HUES64 (cell line): Measurements from ENCODE around the gene ATP9B.

Experiments used
- H3K27ac ChIP-seq: 2 replicates; pipeline ENCODE4 v1.7.0; 2013; ENCODE audit warnings: low read depth, low read length, inconsistent platforms
- H3K27me3 ChIP-seq: 2 replicates; pipeline ENCODE4 v1.6.1; 2013; ENCODE audit warnings: mild to moderate bottlenecking, low read length; ENCODE audit not compliant: insufficient read depth
- H3K36me3 ChIP-seq: 2 replicates; pipeline ENCODE4 v1.6.1; 2013; ENCODE audit warnings: mild to moderate bottlenecking, low read length; ENCODE audit not compliant: insufficient read depth
- H3K4me1 ChIP-seq: 2 replicates; pipeline ENCODE4 v1.6.1; 2013; ENCODE audit warnings: mild to moderate bottlenecking, low read length, moderate library complexity; ENCODE audit not compliant: insufficient read depth
- H3K4me3 ChIP-seq: 2 replicates; pipeline ENCODE4 v1.5.1; 2013; ENCODE audit warnings: mild to moderate bottlenecking, low read length, moderate library complexity
- H3K9ac ChIP-seq: 2 replicates; pipeline ENCODE4 v1.6.1; 2013; ENCODE audit warnings: mild to moderate bottlenecking, low read depth, low read length
- H3K9me3 ChIP-seq: 2 replicates; pipeline ENCODE4 v1.6.1; 2013; ENCODE audit warnings: low read depth, low read length; ENCODE audit not compliant: insufficient read depth
- WGBS: fragments of 150-250, 120-280 bp; methylation state at CpG from one replicate; pipeline ENCODE4 v1.1.7; 2013; ENCODE audit warnings: missing lambda C conversion rate; 5-methylcytosine and 5-hydroxymethylcytosine counted together

Gene ATP9B

DNA sequence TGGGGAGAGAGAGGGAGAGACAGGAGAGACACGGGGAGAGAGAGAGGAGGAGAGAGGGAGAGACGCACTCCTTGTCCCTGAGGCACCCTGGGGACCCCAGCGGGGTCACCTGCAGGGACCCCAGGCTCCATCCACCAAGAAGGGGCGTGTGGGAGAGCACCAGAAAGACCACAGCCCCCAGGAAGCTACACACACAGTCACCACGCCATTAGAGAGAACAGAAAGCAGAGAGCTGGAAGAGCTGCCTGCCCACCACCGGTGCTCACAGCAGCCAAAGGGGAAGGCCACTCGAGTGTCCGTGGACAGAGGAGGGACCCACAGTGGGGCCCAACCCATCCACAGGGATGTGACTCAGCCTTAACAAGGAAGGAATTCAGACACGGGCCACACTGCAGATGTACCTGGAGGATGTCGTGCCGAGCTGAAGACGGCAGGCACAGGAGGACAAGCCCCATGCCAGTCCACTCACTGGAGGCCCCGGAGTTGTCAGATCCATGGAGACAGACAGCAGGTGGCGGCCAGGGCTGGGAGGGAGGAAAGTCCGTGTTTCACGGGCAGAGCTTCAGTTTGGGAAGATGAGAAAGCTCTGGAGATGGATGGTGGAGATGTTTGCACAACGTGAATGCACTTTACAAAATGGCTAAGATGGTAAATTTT is 315.1 kb downstream of the ATP9B start:
- Histone ChIP-seq H3K27ac (no peak overlapping the region), H3K4me1 (no peaks in the 10 kb centered on the region), H3K27me3 (peaks cover 11% of the 10 kb centered on the region), H3K36me3 (no peaks in the 10 kb centered on the region), H3K9me3 (no peaks in the 10 kb centered on the region), H3K4me3 (no peak overlapping the region), H3K9ac (no peak overlapping the region)
- WGBS: 86% methylated on average over 17 of the region's 17 CpGs

DNA sequence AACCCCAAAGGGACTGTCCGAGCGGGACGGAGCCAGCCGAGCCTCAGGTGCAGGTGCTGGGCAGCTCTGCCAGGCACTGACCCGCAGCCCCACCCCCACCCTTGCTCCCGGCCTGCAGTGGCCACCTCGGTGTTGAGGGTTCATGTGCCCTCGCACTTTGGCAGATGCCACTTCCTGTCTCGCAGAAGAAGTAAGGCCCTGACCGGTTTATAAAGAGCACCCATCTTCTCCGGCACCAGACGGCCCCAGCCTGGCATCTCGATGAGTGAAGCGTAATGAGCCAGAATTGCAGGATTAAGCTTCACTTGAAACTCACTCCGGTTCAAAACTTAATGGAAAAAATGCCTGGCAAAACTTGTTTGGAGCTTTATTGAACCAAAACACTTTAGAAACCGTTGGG is 315.6 kb downstream of the ATP9B start:
- H3K36me3 ChIP-seq: no peaks in the 10 kb centered on the region
- no peaks in the 10 kb centered on the region for H3K4me1 ChIP-seq
- no peak overlapping the region for H3K9ac ChIP-seq
- WGBS: 87% methylated on average over 16 of the region's 16 CpGs
- H3K4me3 ChIP-seq: no peak overlapping the region
- H3K27me3 ChIP-seq: peaks cover 16% of the 10 kb centered on the region
- no peaks in the 10 kb centered on the region for H3K9me3 ChIP-seq
- no peak overlapping the region for H3K27ac ChIP-seq

DNA sequence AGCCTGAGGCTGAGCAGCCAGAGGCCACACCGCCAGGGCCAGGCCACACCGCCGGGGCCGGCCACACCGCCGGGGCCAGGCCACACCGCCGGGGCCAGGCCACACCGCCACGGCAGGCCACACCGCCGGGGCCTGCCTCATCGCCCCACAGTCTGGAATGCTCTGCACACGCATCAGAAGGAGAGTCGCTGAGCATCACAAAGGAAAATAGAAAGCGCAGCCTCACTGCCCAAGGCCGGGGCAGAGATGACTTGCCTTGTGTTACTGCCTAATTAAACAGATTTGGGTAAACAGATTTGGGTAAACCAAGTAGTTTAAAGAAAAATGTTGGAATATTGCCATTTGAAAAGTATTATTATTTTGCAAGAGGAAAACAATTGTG is 316.1 kb downstream of the ATP9B start:
- H3K9me3 ChIP-seq: no peaks in the 10 kb centered on the region
- H3K36me3 ChIP-seq: no peaks in the 10 kb centered on the region
- no peak overlapping the region for H3K27ac ChIP-seq
- WGBS: 75% methylated on average over 17 of the region's 17 CpGs
- no peaks in the 10 kb centered on the region for H3K4me1 ChIP-seq
- no peak overlapping the region for H3K9ac ChIP-seq
- H3K27me3 ChIP-seq: peaks cover 21% of the 10 kb centered on the region
- no peak overlapping the region for H3K4me3 ChIP-seq

DNA sequence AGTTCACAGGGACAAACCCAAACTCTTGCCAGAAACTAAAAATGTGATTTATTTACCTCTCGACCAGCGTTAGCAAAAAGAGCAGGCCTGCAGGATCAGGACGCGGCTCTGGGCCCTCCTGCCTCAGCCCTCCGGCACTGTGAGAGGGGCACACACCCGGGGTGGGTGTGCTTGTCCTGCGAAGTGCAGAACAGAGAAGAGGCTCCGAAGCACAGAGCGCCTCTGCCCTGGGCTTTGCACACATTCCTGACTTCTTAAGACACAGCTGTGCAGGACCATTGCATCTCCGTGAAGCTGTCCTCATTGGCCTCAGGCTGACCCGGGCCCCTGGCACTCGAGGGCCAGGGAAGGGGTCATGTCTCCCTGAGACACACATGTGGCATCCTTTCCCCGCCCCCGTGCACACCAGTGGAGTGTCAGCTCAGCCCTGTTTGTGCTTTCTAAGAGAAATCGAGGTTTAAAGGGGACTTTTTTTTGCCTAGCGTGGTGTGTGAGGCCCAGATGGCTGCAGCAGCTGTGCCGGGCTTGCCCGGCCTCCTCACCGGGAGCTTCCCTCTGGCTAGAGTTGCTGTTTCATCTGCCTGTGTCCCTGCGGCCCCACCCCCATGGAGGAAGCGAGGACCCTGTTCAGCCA is 316.6 kb downstream of the ATP9B start:
- Histone ChIP-seq H3K27me3 (peaks cover 26% of the 10 kb centered on the region), H3K4me1 (no peaks in the 10 kb centered on the region), H3K36me3 (no peaks in the 10 kb centered on the region)

DNA sequence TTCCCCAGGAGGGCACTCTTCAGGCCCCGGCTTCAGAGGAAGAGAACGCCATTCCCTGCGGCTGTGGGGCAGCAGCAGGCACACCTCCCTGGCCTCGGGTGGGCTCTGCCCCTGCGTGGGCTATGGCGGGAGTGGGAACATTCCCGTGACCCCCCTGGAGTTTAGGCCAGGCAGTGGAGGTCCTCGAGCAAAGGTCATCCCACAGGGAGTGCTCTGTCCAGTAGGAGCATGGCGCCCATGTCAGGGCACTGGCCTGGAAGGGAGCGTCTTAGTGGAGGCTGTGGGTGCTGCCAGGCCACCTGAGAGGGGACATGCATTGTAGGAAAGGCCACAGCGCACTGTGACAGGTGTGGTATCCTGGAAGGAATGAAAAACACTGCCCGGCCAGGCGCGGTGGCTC is 317.4 kb downstream of the ATP9B start:
- WGBS: 95% methylated on average over 14 of the region's 14 CpGs
- Histone ChIP-seq H3K4me3 (no peak overlapping the region), H3K36me3 (no peaks in the 10 kb centered on the region), H3K27me3 (peaks cover 31% of the 10 kb centered on the region), H3K4me1 (no peaks in the 10 kb centered on the region), H3K9ac (no peak overlapping the region), H3K27ac (no peak overlapping the region), H3K9me3 (no peaks in the 10 kb centered on the region)

More for the DNA sequence above, 316.6 kb downstream of the ATP9B start:
- Histone ChIP-seq H3K9me3 (no peaks in the 10 kb centered on the region), H3K27ac (no peak overlapping the region), H3K4me3 (no peak overlapping the region), H3K9ac (no peak overlapping the region)
- 92% methylated on average over 21 of the region's 21 CpGs for WGBS

DNA sequence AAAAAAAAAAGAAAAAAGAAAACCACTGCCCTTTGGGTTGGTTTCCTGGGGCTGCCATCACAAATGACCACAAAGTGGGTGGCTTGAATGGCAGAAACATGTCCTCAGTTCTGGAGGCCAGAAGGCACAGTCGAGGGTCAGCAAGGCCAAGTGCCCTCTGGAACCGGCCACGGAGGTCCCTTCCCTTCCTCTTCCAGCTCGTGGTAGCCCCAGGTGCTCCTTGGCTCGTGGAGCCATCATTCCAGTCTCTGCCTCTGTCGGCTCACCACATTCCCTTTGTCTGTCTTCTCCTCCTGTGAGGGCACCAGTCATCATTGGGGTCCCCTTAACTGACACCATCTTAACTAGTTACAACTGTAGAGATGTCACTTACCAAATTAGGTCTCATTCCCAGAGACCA is 318.0 kb downstream of the ATP9B start:
- no peaks in the 10 kb centered on the region for H3K9me3 ChIP-seq
- H3K27me3 ChIP-seq: peaks cover 37% of the 10 kb centered on the region
- H3K27ac ChIP-seq: no peak overlapping the region
- no peaks in the 10 kb centered on the region for H3K36me3 ChIP-seq
- H3K4me1 ChIP-seq: no peaks in the 10 kb centered on the region
- H3K4me3 ChIP-seq: no peak overlapping the region
- no peak overlapping the region for H3K9ac ChIP-seq
- WGBS: 78% methylated on average over 6 of the region's 6 CpGs

DNA sequence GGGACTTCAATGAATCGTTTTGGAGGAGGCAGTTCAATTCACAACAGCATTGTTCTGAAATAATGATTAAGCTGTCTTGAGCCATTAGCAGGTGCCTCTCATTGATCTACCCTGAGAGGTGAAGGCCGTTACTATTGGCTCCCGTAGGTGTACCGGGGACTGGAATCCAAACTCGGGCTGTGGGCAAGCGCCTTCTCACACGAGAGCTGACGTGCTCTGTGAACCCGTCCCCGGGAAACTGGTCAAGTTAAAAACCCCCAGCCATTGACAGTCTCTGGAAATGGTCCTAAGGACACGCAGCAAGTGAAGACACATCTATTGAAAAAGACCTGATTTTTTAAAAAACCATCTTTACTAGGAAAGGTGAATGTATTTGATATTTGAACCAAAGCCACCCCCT is 318.4 kb downstream of the ATP9B start:
- Histone ChIP-seq H3K27ac (no peak overlapping the region), H3K4me1 (no peaks in the 10 kb centered on the region), H3K4me3 (no peak overlapping the region), H3K36me3 (no peaks in the 10 kb centered on the region), H3K9ac (no peak overlapping the region), H3K9me3 (no peaks in the 10 kb centered on the region), H3K27me3 (peaks cover 41% of the 10 kb centered on the region)
- WGBS: 86% methylated on average over 11 of the region's 11 CpGs

DNA sequence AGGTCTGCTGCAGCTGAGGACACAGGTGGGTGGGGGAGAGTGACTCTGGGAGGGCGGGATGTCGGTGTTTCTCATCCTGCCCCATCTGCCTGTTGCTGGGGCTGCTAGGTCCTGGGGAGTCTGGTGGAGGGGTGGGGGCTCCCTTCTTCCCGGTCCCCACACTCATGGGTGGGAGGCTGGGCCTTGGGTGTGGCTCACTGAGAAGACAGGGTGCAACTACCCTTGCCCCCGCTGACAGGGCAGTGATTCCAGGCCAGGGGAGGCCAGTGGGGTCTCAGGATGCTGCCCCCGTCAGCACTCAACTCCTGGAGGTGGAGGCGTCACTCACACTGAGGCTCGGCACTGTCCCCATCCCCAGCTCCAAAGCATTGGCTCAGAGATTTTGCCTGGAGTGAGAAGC is 318.8 kb downstream of the ATP9B start:
- no peaks in the 10 kb centered on the region for H3K9me3 ChIP-seq
- peaks cover 46% of the 10 kb centered on the region for H3K27me3 ChIP-seq
- H3K4me3 ChIP-seq: no peak overlapping the region
- WGBS: 88% methylated on average over 7 of the region's 7 CpGs
- no peaks in the 10 kb centered on the region for H3K36me3 ChIP-seq
- H3K9ac ChIP-seq: no peak overlapping the region
- H3K4me1 ChIP-seq: no peaks in the 10 kb centered on the region
- no peak overlapping the region for H3K27ac ChIP-seq

DNA sequence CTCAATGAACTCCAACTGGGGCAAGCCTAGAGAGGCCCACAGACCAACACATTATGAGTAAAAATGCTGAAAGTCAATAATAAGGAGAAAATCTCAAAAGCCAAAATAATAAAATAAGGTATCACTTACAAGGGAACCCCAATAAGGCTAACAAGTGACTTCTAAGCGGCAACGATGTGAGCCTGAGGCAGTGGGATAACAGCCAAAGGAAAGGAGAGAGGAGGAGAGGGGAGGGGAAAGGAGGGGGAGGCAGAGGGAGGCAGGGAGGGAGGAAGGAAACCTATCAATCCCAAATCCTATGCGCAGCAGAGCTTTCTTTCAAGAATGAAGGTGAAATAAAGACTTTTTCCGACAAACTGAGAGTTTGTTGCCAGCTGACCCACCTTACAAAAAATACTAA is 320.5 kb downstream of the ATP9B start:
- no peak overlapping the region for H3K27ac ChIP-seq
- peaks cover 60% of the 10 kb centered on the region for H3K27me3 ChIP-seq
- H3K9me3 ChIP-seq: no peaks in the 10 kb centered on the region
- no peak overlapping the region for H3K9ac ChIP-seq
- H3K4me1 ChIP-seq: no peaks in the 10 kb centered on the region
- H3K4me3 ChIP-seq: no peak overlapping the region
- H3K36me3 ChIP-seq: no peaks in the 10 kb centered on the region
- 53% methylated on average over 4 of the region's 4 CpGs for WGBS

DNA sequence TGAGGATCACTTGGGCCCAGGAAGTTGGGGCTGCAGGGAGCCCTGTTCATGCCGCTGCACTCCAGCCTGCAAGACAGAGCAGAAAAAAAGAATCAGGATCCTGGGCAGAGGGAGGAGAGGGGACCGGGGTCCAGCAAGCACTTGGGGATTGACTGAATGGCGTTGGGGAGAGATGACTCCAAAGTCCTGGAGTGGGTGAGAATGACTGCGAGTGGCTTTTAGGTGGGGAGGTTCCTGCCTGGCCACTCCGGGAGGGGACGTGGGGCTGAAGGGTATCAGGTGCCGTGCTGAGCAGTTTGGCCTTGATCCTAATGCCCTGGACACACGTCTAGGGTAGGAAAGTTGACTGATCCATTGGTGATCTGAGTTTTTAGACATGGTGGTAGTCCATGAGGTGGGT is 323.0 kb downstream of the ATP9B start:
- no peak overlapping the region for H3K4me3 ChIP-seq
- peaks cover 81% of the 10 kb centered on the region for H3K27me3 ChIP-seq
- no peaks in the 10 kb centered on the region for H3K36me3 ChIP-seq
- no peaks in the 10 kb centered on the region for H3K9me3 ChIP-seq
- 87% methylated on average over 8 of the region's 8 CpGs for WGBS
- H3K27ac ChIP-seq: no peak overlapping the region
- H3K4me1 ChIP-seq: no peaks in the 10 kb centered on the region
- no peak overlapping the region for H3K9ac ChIP-seq

DNA sequence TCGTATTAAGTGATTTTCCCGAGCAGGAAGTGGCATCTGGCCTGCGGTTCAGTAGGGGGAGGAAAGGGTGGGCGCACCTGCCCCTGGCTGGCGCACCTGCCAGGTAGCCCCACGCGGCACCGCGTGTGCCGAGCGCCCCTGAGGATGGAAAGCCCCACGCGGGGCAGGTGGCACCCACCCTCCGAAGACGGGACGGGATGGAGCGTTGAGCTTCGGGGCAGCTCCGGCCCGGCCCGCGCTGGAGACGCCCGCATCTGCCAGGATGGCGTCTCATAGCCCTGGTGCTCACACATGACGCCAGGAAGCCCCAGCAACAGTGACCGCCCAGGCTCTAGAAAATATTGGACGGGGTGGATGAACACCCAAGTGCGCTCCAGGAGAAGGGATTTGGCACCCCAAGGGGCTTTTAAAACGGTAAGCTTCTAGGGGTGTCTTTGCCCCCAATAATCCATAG is 324.0 kb downstream of the ATP9B start:
- no peaks in the 10 kb centered on the region for H3K36me3 ChIP-seq
- no peaks in the 10 kb centered on the region for H3K4me1 ChIP-seq
- H3K9me3 ChIP-seq: no peaks in the 10 kb centered on the region
- no peak overlapping the region for H3K27ac ChIP-seq
- H3K9ac ChIP-seq: no peak overlapping the region
- peaks cover 90% of the 10 kb centered on the region for H3K27me3 ChIP-seq
- peak overlapping the region; percentile 54 for H3K4me3 ChIP-seq
- 7% methylated on average over 30 of the region's 30 CpGs for WGBS
